Activated CD4-positive, alpha-beta T cell treated with anti-CD3 and anti-CD28 coated beads, Interleukin-2, amount 50 U/mL, for 4 hours (primary cell): ENCODE results near the gene DAAM2.

Source experiments
- DNase-seq, 2 experiments: peaks; one replicate each; pipeline ENCODE4 v3.0.0-alpha.2; 2020

Gene DAAM2

DNA sequence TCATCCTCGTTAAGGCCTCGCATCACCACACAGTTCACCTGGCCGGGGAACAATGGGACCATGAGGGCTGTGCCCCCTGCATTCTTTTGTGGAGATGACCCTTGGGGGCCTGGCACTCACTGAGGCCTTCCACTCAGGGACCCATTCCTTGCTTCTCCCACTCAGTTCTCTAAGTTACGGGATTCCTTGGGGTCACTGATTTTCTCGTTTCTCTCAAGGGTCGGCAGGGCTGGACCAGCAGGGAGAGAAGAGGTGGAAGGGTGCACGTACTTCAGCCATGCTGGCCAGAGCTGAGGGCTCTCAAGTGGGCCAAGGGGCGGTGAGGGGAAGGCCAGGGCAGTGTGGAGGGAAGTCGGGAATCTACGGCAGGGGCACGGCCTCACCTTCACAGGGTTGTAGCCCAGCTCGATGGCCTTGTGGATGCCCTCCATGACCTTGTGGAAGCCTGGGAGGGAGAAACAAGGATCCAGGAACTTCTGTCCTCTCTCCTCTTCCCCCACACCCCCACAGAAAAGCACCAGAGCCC, 121.3 kb downstream of the DAAM2 start:
- no peak for DNase-seq

DNA sequence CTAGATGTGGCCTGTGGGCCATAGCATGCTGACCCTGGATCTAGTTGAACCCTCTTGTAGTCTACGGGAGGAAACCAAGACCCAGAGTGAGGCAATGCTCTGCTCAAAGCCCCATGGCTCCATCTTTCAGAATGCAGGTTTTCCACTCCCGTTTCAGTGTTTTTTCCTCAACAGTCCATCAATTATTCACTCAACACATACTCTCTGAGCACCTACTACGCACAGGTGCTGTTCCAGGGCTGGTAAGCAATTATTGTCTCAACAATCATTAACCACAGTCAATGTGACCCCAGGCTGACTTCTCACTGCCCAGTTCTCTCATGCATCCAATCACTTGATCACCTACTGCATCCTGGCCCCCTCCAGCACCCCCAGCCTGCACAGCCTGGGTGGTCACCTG, 122.1 kb downstream of the DAAM2 start:
- no peak for DNase-seq

DNA sequence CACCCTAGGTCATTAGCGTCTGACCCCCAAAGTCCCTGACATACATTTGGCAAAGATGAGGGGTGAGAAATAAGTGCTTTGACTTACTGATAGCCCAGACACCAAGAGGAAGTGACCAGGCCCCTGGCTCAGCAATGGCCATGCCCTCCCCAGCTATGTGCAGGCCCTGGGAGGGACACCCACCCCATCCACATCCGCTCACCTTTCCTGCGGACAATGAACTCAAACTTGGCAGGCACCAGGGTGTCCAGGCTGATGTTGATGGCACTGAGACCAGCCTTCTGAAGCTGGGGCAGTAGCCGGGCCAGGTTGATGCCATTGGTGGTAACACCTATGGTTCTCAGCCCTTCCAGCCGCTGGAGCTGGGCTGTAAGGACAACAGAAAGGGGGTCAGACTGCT, 123.7 kb downstream of the DAAM2 start:
- no peak for DNase-seq

DNA sequence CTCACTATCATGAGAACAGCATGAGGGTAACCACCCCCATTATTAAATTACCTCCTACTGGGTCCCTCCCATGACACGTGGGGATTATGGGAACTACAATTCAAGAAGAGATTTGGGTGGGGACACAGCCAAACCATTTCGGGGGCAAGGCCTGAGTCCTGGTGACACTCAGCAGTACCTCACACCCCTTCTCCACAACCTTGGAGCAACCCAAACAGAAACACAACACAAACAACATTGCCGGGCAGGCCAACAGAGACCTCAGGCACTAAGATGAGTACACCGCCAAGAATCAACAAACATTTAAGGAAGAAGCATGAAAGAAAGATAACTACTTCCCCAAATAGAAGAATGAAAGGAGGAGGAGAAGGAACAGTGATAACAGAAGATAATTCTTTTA, 125.2 kb downstream of the DAAM2 start:
- no peak for DNase-seq

DNA sequence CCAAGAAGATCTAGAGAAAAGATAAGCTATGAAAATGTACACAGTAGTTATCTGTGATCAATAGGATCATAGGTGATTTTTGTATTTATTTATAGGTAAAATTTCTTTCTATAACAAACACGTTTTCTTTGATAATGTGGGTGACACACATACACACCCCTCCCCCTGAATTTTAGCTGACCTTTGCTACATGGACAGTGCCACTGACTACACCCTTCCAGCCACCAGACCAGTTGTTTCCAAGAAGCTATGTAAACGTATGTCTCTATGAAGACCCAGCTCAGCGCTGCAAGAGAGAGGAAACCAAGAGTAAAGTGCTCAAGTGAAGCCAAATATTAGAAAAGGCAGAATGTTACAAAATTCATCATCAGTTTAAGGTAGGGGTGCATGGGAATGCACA, 125.8 kb downstream of the DAAM2 start:
- no peak for DNase-seq

DNA sequence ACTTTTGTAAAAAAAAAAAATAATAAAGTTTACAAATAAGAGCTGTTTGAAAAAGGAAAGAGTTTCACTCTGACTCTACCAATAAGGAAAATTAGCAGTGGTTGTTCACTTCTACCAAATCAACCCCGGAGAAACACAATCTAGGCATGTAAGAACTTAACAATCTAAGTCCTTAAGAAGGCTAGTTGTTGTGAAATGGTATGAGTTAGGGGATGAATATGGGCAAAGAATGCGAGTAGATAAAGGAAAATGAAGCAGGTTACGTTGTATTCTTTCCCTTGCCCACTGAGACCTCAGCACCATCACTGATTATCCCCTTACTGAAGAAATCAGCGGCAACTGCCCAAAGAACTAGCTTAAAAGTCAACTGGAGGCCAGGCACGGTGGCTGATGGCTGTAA, 126.7 kb downstream of the DAAM2 start:
- no peak for DNase-seq

DNA sequence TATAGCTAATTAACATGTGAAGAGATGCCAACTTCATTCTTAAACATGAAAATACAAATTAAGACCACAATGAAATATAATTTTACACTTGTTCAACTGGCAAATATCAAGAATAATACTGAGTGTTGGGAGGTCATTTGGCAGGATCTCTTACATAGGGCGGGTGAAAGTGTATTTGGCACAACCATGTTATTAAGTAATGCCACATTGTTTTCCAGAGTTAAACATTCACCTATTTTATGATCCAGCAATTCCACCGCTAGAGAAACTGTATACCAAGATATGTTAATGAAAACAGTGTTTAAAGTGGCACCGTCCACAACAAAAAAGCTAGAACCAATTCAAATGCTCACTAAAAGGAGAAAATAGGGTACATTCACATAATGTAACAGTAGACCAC, 128.0 kb downstream of the DAAM2 start:
- DNase-seq, result no peak

DNA sequence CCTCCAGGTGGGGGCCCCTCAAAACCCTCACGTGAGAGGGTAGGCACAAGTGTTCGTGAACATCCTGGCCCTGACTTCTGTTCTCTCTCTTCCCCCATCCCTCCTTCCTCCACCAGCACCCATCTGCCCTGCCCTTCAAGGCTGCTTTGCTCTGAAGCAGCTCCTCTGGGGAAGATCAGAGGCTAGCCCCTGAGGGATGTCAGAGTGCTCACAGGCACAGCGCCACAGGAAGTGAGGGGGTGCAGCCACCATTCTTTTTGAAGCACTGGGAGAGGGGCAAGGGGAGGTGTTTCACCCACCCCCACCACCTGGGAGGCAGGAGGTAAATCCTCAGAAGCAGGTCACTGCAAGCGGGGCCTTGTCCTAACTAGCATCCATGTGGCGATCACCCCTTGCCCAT, 130.6 kb downstream of the DAAM2 start:
- DNase-seq, result no peak

DNA sequence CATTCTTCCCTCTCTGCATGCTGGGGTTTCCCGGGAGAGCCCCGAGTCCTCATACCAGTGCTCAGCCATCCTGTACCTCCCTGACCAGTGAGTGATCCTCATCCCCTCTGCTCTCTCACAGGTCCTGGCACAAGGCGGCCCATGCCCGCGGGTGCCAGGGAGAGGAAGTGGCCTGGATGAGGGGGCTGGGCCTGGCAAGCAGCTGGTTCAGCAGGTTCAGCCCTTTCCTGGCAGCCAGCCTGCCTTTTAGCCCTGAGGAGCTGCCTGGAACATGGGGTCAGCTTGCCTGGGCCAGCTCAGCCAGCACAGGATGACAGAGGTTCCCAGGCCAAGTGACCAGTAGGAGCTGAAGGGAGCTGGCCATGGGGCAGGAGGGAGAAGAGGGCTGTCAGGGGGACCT, 131.2 kb downstream of the DAAM2 start:
- DNase-seq, result no peak

DNA sequence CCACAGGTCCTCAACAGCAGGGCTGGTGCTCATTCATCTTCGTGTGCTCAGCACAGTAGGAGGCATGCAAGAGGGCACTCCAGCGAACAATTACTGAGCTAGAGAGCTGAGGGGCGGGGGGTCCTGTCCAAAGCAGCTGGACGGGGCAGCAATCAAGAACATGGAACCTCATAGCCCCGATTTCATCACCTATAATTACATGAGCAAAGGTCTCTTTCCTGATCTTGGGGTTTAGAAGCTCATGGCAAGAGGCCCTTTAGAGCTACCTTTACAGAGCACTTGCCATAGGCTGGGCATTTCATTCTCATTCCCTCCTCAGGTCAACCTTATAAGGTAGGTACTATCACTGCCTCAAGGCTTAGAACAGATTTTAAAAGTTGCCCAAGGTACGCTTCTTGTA, 131.7 kb downstream of the DAAM2 start:
- no peak for DNase-seq

DNA sequence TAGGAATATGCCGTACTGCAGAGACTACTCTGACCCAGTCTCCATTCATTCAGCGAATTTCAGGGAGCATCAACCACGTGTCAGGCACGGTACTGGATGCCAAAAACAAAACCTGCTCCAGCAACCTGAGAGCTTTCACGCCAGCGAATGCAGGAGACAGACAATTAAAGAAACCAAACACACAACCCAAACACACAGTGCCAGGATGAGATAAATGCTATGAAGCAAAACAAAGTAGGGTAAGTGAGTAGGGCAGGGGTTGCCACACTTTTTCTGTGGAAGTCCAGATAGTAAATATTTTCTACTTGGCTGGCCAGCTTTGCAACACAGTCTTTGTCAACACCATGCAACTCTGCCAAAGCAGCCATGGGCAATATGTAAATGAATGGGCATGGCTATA, 132.1 kb downstream of the DAAM2 start:
- DNase-seq, result no peak

DNA sequence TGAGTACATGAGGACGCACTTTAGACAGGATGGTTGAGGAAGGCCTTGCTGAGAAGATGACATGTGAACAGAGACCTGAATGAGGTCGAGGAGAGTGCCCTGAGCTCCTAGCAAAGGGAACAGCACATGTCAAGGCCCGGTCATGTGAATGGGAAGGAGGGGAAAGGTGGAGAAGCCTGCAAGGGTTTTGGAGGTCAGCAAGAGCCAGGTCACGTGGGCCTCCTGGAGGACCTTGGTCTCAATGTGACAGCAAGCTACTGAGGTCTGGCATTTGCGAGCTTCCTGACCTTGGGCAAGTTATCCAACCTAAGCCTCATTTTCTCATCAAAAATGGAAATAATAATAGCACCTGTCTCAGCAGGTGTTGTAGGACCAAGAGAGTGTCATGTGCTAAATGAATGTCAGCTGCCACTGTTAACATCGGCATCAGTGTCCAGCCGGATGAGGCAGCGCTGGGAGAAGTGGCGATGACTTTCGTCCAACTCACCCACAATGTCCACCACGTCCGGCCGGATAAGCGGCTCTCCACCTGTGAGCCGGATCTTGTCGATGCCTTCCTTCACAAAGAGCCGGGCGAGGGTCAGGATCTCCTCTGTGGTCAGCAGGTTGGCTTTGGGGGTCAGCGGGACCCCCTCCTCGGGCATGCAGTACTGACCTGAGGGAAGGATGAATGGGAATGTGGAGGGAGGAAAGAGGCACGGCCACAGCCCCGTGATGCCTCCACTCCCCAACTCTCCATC, 133.2 kb downstream of the DAAM2 start:
- no peak for DNase-seq

DNA sequence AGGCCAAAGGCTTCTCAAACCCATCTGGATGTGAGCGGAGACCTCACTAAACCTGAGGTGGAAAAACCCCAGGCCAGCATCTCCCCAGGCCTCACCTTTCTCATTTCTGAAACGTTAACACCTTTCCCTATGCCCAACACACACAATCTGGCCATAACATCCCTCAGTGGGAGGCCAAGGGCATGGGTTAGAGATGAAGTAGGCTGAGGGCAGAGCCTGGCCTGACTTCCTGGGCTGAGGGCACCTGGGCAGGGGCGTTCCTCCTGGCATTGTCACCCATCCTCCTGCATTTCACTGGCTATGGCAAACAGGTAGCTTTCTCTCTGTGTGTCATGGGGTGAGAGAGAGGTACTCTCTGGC, 133.7 kb downstream of the DAAM2 start:
- no peak for DNase-seq

DNA sequence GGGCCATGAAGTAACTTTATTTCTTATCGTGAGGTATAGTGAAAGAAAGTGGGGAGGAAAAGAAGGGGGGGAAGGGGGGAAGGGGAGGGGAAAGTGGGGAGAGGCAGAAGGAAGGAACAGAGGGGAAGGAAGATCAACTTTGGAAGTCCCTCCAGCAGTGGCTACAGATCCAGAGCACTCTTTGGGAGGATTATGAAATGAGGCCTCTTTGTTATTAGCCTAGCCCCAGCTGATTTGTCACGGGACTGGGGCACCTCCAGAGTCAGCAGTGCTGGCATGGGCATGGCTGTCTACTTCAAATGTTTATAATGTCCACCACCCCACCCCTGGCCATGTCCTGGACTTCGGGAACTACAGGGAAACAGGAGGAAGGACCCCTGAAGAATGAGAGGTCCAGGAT, 134.5 kb downstream of the DAAM2 start:
- DNase-seq, result no peak

DNA sequence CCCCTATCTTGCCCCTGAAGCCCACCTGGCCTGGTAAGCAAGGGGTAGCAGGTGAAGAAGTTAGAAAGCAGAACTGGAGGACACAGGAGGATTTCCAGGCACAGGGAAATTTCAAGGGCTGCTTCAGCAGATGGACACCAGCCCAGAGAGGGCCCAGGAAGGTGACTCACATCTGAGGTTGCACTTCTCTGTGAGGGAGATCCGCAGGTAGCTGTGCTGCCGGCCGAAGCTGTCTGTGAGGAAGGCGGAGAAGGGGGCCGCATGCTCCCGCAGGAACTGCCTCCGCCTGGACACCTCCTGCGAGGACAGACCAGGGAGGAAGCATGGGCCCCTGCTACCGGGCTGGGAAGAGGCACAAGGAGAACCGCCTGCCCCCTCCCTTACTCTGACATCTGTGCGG, 135.0 kb downstream of the DAAM2 start:
- DNase-seq, result no peak

DNA sequence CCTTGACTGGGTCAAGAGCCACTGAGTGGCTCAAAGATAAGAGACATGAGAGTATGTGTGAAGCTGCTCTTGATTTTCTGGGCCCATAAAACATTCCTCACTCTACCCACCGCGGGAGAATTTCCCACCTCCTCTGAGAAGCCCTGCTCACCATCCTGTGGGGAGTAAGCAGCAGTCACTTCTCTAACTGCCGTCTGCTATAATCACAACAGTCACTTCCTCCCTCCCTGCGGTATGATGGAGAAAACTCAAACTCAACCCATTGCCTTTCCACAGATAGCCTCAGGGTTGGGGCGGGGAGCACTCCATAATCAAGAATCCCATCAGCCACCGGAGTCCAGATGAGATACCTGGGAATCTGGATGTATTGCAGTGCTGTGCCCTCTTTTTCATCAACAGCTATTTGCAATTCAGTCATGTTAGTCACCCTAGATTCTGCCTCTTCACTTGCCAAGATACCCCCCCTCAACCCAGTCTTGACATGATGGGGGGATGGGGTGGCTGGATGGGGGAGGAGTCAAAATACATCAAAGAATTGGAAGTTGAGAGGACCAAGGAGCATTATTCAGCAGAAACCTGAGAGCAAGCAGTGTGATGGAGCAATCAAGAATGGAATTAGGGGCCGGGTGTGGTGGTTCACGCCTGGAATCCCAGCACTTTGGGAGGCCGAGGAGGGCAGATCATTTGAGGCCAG, 137.0 kb downstream of the DAAM2 start:
- DNase-seq, result no peak

DNA sequence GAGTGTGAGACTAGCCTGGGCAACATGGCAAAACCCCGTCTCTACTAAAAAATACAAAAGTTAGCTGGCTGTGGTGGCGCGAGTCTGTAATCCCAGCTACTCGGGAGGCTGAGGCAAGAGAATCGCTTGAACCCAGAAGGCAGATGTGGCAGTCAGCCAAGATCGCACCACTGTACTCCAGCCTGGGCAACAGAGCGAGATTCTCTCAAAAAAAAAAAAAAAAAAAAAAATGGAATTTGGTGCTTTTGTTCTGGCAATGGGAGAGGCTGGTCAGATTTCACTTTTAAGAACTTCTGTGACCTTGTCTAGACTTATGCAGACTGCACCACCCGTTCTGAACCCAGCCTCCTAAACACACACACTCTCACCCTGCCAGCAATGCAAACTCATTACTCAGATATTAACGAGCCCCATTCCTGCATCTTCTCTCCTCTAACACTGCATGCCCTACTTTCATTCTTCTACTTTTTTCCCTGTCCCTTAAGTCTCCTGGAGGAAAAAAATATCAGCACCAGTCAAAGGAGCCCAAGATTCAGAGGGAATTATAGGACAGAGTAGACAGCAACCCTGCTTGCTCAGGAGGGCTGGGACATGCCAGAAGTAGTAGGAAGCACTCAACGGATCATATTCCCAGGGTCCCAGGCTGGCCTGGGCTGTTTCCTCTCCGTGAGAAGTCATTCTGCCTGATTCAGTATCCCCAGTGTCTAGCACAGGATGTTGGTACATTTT, 137.7 kb downstream of the DAAM2 start:
- no peak for DNase-seq

DNA sequence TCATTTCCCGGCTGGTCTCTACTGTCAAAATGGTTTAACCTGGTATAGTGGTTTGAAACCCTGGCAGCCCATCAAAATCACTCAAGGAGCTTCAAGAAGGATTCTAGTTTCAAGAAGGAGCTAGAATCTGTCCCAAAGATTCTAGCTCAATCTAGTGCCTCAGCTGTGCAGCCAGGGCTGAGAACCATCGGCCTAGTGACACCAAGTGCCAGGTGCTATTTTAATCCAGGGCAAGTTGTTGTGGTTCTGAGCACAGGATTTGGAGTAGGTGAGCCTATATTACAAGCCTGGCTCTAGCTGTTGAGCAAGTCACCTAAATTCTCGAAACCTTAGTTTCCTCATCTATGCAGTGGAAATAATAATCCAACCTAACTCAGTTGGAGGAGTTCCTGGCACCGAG, 138.4 kb downstream of the DAAM2 start:
- no peak for DNase-seq

DNA sequence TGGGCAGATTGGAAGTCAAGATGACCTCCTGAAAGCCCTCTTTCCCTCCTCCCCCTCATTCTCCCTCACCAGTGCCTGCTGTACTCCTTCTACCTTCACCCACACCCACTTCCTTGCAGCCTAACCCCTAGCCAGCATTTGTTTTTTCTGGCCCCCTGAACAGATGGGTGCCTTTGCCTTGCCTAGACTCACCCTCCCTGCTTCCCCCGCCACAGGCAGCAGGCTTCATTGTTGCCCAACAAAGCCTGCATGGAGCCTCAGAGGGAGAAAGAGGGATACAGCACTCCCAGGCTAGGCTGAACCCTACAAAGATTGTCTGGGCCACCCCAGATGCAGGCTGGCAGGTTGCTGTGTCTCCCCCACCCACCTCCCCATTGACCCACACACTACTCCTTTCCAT, 139.4 kb downstream of the DAAM2 start:
- DNase-seq, result no peak

DNA sequence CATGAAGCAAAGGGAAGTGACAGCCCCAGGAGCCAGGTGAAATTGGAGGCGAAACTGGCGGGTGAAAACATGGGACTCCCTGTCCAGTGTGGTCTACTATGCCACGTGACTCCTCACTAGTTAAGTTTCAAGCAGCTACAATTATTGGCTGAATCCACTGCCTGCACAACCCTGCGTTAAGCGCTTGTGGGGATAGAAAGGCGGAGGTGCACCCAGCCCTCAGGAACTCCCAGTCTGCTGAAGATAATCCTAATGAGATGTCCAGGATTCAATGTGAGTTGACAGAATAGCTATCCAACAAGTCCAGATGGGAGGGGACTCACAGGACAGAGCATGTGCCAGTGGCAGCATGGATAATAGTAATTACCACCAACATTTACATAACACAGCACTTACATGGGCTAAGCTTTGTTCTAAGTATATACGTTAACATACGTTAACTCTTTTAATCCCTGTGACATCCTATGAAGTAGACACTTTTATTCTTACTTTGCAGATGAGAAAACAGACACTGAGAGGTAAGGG, 140.3 kb downstream of the DAAM2 start:
- no peak for DNase-seq

DNA sequence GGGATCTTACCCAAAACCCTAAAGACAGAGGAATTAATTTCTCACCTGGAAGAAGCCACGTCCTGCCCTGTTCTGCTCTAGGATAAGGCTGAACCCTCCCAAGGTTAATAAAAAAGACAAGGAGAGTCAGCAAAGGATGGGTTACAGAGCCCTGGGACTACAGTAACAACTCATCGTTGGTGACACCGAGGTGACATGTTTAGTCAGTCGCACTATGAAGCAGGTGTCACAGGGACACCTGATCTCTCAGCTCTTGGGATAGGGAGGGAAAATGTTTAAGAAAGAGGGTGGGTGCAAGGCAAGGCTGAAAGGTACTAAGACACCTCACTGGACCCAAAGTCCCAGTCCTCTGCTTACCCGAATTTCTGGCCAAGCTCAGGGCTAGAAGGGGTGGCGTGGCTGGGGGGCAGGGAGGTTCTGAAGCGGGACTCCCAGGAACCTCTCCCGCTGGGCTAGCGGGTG, 141.5 kb downstream of the DAAM2 start:
- no peak for DNase-seq

DNA sequence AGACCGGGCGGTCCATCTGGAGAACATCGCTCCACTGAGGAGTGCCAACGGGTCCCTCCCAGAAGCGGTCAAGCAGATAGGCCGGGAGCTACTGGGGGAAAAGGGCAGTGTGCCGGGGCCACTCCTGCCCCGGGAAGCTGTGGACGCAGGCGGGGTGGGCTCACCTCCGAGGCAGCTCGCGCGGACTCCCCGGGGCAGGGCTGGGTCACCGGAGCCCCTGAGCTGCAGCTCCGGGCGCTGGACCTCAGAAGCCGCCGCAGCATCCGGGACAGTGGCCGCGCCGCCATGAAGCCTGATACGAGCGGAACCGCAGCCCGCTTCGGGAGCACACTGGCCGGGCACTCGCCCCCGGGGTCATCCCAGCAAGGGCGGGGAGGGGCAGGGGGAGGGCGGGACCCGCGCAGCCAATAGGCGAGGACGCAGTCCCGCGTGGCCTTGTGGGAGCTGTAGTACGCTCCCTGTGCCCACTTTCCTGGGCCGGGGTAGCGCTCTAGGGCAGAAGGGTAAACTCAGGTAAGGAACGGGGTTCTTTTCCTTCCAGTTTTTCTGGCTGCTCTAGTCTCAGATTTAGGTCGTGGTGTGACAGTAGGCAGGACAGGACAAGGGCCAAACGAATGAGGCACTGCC, 142.1 kb downstream of the DAAM2 start, which contains the start of gene MOCS1:
Gene MOCS1 (minus strand): TSS at position 332 of the 627 bp plus-strand sequence. CDS start 45 bp downstream, at position 287.
- peak in 1 of 2 experiments; percentile 10 for DNase-seq

DNA sequence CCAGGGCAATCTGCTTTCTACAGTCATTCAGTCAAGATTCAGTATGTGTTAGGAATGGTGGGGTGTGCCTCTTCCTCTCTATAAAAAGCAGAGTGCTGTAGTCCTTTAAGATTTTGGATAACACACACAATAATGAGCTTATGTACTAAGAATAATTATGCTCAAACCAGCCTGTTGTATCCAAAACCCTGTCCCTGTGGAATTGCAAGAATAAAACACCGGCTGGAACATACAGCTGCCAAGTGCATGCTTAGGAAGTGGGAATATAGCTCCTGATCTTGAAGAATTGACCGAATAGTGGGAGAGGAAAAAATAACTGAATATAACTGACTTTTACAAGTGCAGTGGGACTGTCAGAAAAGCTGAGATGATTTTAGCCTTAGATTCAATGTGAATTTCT, 143.1 kb downstream of the DAAM2 start:
- DNase-seq, result no peak
